Motor neuron (in vitro differentiated cells): ENCODE data around the gene PEA15. TPM values are rescaled to one million over a fixed set of nuclear protein-coding genes. Genes with fewer than 3 reads are reported as not detected.

ENCODE experiments used
- ATAC-seq, 8 experiments: fragments of 200-7000 bp; cut with Tn5 transposase; replicated peaks in 6 of 8; 2 replicates each; pipeline ENCODE4 v1.8.0; 2021; ENCODE audit warnings: mild to moderate bottlenecking in 8 of 8, moderate library complexity in 8 of 8
- H3K27ac ChIP-seq, 2 donors: fragments of 250-450 bp; sonication (Bioruptor Pico); 2 replicates each; pipeline ENCODE4 v1.9.0; 2021; ENCODE audit warnings: antibody characterized with exemption in 2 of 2, mild to moderate bottlenecking in 2 of 2, moderate library complexity in 1 of 2
- H3K4me1 ChIP-seq, 2 donors: fragments of 250-450 bp; sonication (Bioruptor Pico); replicated peaks in 1 of 2; 2 replicates each; pipeline ENCODE4 v1.6.1; 2021; ENCODE audit warnings: antibody characterized with exemption in 2 of 2, mild to moderate bottlenecking in 2 of 2, moderate library complexity in 1 of 2
- H3K4me3 ChIP-seq, 5 donors: fragments of 250-450 bp; sonication (Bioruptor Pico); 2 replicates each; pipeline ENCODE4 v1.9.0; 2021; ENCODE audit warnings: antibody characterized with exemption in 5 of 5, mild to moderate bottlenecking in 5 of 5, moderate library complexity in 4 of 5
- WGBS, 10 experiments: fragments of 450-650 bp; shearing (Covaris generic); methylation state at CpG; one replicate each; pipeline ENCODE4 v1.0.0; 2022; 5-methylcytosine and 5-hydroxymethylcytosine counted together
- in situ Hi-C, 9 experiments: fragments of 400-800 bp; cut with MboI; loops; one replicate each; pipeline ENCODE4 v1.15.0; 2021; ENCODE audit warnings: low sequenced_read_pairs in 9 of 9, low pct_unique_long_range_greater_than_20kb in 2 of 9; ENCODE audit not compliant: unreplicated experiment in 9 of 9
- total RNA-seq, 8 experiments: library from RNA; unstranded; fragments of 300-600 nt; gene quantifications; 2 replicates each; pipeline versions ENCODE4 v1.2.3 to v1.2.4, GENCODE V29; 2022

The PEA15 gene
- total RNA-seq, 8 experiments from 2014 or later = 26.4 to 322 (median 66.3) TPM

- Histone ChIP-seq H3K27ac (no peak overlapping the region), H3K4me1 (no peaks in the 10 kb centered on the region), H3K4me3 (no peak overlapping the region)
- 71 to 100% (median 94%) methylated on average over 4 to 5 of the region's 5 CpGs; no CpG with 5 or more reads in 1 of the 10 experiments for WGBS, 10 experiments
- in situ Hi-C loops = loop anchor here in 1 of 9 experiments (25.0 kb wide), 1 partner anchor 300 kb away; the partner anchor contains the start of genes IGSF9 and TAGLN2
- ATAC-seq = no peak
These were observed 31.6 kb downstream of the PEA15 start for GRCh38 chr1:160236806-160237205.

- Histone ChIP-seq H3K4me1 (no peaks in the 10 kb centered on the region), H3K4me3 (no peak overlapping the region), H3K27ac (no peak overlapping the region)
- no peak for ATAC-seq
- in situ Hi-C loops = loop anchor here in 1 of 9 experiments (25.0 kb wide), 1 partner anchor 300 kb away; the partner anchor contains the start of genes IGSF9 and TAGLN2
- 92 to 100% (median 95%) methylated on average over 1 to 2 of the region's 2 CpGs; no CpG with 5 or more reads in 3 of the 10 experiments for WGBS, 10 experiments
These were observed 32.4 kb downstream of the PEA15 start for GRCh38 chr1:160237558-160237957.

GRCh38 chr1:160238408-160238807 is 33.2 kb downstream of the PEA15 start:
- 69 to 100% (median 95%) methylated on average over 3 to 5 of the region's 5 CpGs for WGBS, 10 experiments
- no peak for ATAC-seq

GRCh38 chr1:160239582-160240299 is 34.6 kb downstream of the PEA15 start:
- H3K4me3 ChIP-seq = no peak overlapping the region
- no peak overlapping the region for H3K27ac ChIP-seq
- 85 to 100% (median 91%) methylated on average over 1 to 18 of the region's 24 CpGs; no CpG with 5 or more reads in 1 of the 10 experiments for WGBS, 10 experiments
- in situ Hi-C loops = loop anchor here in 1 of 9 experiments (25.0 kb wide), 1 partner anchor 302 kb away; the partner anchor contains the start of genes IGSF9 and TAGLN2
- H3K4me1 ChIP-seq = no peaks in the 10 kb centered on the region
- no peak for ATAC-seq

More at GRCh38 chr1:160238408-160238807, 33.2 kb downstream of the PEA15 start:
- in situ Hi-C loops = loop anchor here in 1 of 9 experiments (25.0 kb wide), 1 partner anchor 301 kb away; the partner anchor contains the start of genes IGSF9 and TAGLN2
- H3K4me1 ChIP-seq = no peaks in the 10 kb centered on the region
- no peak overlapping the region for H3K27ac ChIP-seq
- H3K4me3 ChIP-seq = no peak overlapping the region

GRCh38 chr1:160243767-160244166 is 38.6 kb downstream of the PEA15 start:
- in situ Hi-C loops = loop anchor here in 1 of 9 experiments (25.0 kb wide), 1 partner anchor 306 kb away; the partner anchor contains the start of genes IGSF9 and TAGLN2
- Histone ChIP-seq H3K4me1 (peaks cover 0 to 8% of the 10 kb centered on the region in 2 donors), H3K4me3 (no peak overlapping the region), H3K27ac (no peak overlapping the region)
- ATAC-seq = no peak

- WGBS, 10 experiments = 80 to 100% (median 95%) methylated on average over 1 of the region's 1 CpG; no CpG with 5 or more reads in 4 of the 10 experiments
- peaks cover 0 to 8% of the 10 kb centered on the region in 2 donors for H3K4me1 ChIP-seq
- in situ Hi-C loops = loop anchor here in 1 of 9 experiments (25.0 kb wide), 1 partner anchor 307 kb away; the partner anchor contains the start of genes IGSF9 and TAGLN2
- peak in 1 of 8 experiments; percentile 81 for ATAC-seq
- H3K4me3 ChIP-seq = no peak overlapping the region
- H3K27ac ChIP-seq = no peak overlapping the region
These were observed 39.0 kb downstream of the PEA15 start for GRCh38 chr1:160244209-160244608.

GRCh38 chr1:160245434-160245833 is 40.2 kb downstream of the PEA15 start:
- Histone ChIP-seq H3K4me3 (no peak overlapping the region), H3K27ac (no peak overlapping the region), H3K4me1 (peaks cover 0 to 8% of the 10 kb centered on the region in 2 donors)
- ATAC-seq = no peak
- in situ Hi-C loops = loop anchor here in 1 of 9 experiments (25.0 kb wide), 1 partner anchor 308 kb away; the partner anchor contains the start of genes IGSF9 and TAGLN2
- WGBS, 10 experiments = 43 to 100% (median 92%) methylated on average over 1 of the region's 1 CpG; no CpG with 5 or more reads in 2 of the 10 experiments

GRCh38 chr1:160247053-160247452 is 41.9 kb downstream of the PEA15 start:
- Histone ChIP-seq H3K27ac (no peak overlapping the region), H3K4me3 (no peak overlapping the region), H3K4me1 (peaks cover 2 to 15% of the 10 kb centered on the region in 2 donors)
- no peak for ATAC-seq
- WGBS, 10 experiments = 79 to 100% (median 100%) methylated on average over 1 of the region's 1 CpG; no CpG with 5 or more reads in 1 of the 10 experiments
- in situ Hi-C loops = loop anchor here in 1 of 9 experiments (25.0 kb wide), 1 partner anchor 310 kb away; the partner anchor contains the start of genes IGSF9 and TAGLN2

- no peak for ATAC-seq
- in situ Hi-C loops = no loop called here
These were observed 45.8 kb downstream of the PEA15 start for GRCh38 chr1:160251011-160251410.

GRCh38 chr1:160251687-160252526 is 46.7 kb downstream of the PEA15 start:
- no peak overlapping the region for H3K4me3 ChIP-seq
- H3K27ac ChIP-seq = no peak overlapping the region
- in situ Hi-C loops = no loop called here
- ATAC-seq = peak; percentile 98 to 100 (median 100)
- WGBS, 10 experiments = 30 to 81% (median 64%) methylated on average over 2 to 5 of the region's 5 CpGs
- H3K4me1 ChIP-seq = peaks cover 2 to 13% of the 10 kb centered on the region in 2 donors

More at GRCh38 chr1:160251011-160251410, 45.8 kb downstream of the PEA15 start:
- H3K27ac ChIP-seq = no peak overlapping the region
- no peak overlapping the region for H3K4me3 ChIP-seq
- peaks cover 2 to 7% of the 10 kb centered on the region in 2 donors for H3K4me1 ChIP-seq

GRCh38 chr1:160255781-160256300 is 50.7 kb downstream of the PEA15 start:
- in situ Hi-C loops = no loop called here
- ATAC-seq = no peak
- Histone ChIP-seq H3K4me1 (peaks cover 13 to 24% of the 10 kb centered on the region in 2 donors), H3K27ac (no peak overlapping the region), H3K4me3 (no peak overlapping the region)
- WGBS, 10 experiments = 60 to 100% (median 96%) methylated on average over 2 to 4 of the region's 4 CpGs; no CpG with 5 or more reads in 4 of the 10 experiments

GRCh38 chr1:160256396-160257046 is 51.3 kb downstream of the PEA15 start:
- Histone ChIP-seq H3K27ac (no peak overlapping the region), H3K4me1 (peaks cover 13 to 23% of the 10 kb centered on the region in 2 donors), H3K4me3 (no peak overlapping the region)
- 14 to 98% (median 88%) methylated on average over 1 to 3 of the region's 3 CpGs; no CpG with 5 or more reads in 2 of the 10 experiments for WGBS, 10 experiments
- no peak for ATAC-seq
- in situ Hi-C loops = no loop called here
